Pulmonary artery endothelial cell (primary cell): ENCODE data around the gene REC114. TPM values are rescaled to one million over a fixed set of nuclear protein-coding genes. Genes with fewer than 3 reads are reported as not detected.
"Not testable (repeated sequence)": the region's sequence is repeated elsewhere in the genome, so short reads cannot be mapped to it uniquely, and the experiment has no call there.

Experiments used
- DNase-seq: peaks from one replicate; pipeline ENCODE4 v3.0.0-alpha.2; 2011; ENCODE audit warnings: low read depth, low spot score
- total RNA-seq: library from RNA; depleted of rRNA; stranded (reverse); fragments of >200 nt; gene quantifications from 2 replicates; pipeline ENCODE4 v1.2.3, GENCODE V29; 2014

The REC114 gene
- total RNA-seq, 1 donor from 2014 or later, result not detected

DNA sequence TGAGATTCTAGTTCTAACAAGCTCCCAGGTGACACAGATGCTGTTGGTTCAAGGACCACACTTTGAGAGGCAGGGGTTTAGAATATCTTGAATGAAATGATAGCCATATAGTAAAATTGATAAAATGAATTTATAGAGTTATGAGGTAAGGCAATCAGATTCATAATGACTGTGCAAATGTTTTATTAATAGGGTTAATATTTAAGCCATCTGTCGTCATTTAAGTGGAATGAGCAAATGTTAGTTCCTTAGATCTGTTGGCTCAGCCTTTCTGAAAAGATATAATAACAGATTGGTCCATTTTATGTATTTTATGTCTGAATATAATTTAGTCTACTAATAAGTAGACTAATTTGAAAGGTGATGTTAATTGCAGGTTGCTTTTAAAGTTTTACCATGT lies 12.9 kb downstream of the REC114 start:
- DNase-seq, result no peak

DNA sequence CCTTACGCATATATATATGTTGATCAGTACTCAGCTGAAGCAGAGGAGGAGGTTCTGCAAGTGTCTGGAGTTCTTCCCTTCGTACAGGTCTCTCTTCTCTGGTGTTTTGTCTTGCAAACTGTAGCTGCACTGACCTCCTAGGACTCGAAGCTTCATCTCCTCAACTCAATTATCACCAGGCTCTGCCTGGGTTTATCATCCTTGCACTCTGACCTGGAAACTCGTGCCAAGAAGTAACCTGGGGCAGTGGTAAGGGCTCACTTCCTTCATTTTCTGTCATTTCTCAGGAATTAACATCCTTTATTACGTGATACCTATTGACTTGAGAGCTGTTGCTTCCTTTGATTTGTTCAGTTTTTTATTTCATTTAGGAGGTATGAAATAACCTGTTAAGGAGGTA lies 14.4 kb downstream of the REC114 start:
- DNase-seq, result no peak

DNA sequence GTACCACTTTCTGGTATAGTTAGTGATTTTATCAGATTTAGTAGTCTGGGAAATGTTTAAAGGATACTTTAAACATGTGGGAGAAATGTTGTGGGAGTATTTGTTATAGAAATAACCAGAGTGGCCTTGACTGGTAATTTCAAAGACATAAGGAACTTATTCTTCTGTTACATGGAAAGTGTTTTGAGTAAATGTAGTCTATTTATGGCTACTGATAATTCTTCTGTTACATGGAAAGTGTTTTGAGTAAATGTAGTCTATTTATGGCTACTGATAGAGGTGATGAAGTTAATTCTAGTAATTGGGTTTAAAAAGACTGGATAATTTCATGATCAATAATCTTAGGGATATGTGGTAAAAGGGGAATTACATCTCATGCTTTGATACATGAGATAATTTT lies 17.7 kb downstream of the REC114 start:
- DNase-seq, result no peak

DNA sequence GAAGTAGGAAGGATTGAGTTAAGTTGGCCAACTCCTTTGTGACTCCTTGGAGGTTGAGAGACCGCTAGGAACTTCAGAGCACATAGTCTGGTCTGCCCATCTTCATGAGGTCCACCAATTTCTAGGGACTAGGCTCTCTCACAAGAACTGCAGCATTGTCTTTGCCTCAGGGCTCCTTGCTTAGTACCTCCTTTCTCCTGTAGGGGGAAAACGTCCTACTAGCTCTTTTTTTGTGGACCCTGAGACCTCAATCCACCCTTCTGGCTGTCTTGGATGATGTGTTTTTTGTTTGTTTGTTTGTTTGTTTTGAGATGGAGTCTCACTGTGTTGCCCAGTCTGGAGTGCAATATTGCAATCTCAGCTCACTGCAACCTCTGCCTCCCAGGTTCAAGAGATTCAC lies 21.6 kb downstream of the REC114 start:
- DNase-seq, result no peak

DNA sequence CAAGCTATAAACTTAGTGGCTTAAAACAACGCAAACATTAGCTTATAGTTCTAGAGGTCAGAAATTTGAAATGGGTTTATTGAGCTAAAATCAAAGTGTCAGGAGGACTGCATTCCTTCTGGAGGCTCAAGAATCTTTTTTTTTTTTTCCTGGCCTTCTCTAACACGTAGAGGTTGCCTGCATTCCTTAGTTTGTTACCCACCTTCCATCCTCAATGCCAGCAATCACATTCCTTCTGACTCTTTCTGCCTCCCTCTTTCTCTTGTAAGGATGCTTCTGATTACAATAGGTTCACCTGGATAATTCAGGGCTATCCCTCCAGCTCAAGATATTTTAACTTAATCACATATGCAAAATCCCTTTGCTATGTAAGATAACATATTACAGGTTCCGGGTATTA lies 24.8 kb downstream of the REC114 start:
- DNase-seq, result no peak

DNA sequence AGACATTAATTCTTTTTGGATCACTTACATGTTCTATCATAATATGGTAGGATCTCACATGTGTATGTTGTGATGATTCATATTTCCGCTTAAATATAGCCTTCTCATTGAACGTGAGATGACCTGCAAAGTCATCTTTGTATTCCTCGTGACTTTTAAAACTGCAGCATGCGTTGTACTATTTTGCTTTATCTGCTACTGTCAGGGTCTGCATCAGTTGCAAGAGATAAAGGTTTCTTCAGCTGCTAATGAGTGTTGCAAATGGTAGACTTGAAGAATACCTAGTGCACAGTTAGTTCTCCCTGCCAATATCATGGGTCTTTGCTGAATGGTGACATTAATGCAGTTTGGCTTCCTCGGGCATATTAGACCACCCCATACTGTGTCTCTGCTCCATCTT lies 31.8 kb downstream of the REC114 start:
- DNase-seq, result no peak

DNA sequence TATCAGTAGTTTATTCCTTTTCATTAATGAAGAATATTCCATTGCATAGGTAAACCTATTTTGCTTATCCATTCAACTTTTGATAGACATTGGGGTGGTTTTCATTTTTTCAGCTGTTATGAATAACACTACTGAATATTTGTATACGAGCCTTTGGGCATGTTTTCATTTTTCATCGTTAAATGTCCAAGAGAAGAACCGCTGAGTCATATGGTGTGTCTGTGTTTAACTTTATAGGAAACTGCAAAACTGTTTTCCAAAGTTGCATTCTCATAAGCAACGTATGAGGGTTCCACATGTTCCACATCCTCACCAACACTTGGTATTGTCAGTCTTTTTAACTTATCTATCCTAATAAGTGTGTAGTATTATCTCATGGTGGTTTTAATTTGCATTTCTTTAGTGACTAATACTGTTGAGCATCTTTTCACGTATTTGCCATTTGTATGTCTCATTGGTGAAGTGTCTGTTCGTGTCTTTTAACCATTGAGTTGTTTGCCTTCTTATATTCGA lies 33.8 kb downstream of the REC114 start:
- no peak for DNase-seq

DNA sequence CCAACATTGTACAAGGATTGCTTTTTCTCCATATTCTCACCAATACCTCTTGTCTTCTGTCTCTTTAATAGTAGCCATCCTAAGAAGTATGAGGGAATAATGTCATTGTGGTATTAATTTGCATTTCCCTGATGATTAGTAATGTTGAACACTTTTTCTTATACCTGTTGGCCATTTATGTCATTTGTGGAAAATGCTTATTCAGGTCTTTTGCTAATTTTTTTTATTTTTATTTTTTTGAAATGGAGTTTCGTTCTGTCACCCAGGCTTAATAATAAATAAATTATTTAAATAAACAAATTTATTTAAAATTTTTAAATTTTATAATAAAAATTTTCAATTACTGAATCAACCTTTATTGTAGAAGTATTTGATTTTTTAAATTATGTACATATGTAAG lies 37.1 kb downstream of the REC114 start:
- DNase-seq, result no peak

DNA sequence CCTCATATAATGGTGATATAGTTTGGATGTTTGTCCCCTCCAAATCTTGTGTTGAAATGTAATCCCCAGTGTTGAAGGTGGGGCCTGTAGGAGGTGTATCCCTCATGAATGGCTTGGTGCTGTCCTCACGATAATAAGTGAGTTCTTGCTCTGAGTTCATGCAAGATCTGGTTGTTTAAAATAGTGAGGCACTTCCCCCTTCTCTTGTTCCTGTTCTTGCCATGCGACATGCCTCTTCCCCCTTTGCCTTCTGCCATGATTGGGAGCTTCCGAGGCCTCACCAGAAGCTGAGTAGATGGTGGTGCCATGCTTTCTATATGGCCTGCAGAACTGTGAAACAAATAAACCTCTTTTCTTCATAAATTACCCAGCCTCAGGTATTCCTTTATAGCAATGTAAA lies 39.2 kb downstream of the REC114 start:
- DNase-seq, result no peak

DNA sequence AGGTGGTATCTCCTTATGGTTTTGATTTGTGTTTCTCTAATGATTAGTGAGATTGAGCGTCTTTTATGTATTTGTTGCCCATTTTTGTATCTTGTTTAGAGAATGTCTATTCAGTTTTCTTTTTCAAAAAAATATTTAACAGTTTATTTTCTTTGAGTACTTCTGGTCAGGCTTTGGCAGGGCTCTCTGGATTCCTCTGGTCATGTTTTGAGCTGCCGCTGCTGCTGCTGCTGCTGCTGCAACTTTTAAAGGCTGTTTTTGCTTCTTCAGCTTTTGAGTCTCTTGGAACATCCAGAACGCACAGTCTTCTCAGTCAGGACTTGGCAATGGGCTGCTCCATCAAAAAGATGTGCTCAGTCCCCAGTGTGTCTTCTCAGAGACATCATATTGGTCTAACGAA lies 40.1 kb downstream of the REC114 start:
- DNase-seq, result no peak

DNA sequence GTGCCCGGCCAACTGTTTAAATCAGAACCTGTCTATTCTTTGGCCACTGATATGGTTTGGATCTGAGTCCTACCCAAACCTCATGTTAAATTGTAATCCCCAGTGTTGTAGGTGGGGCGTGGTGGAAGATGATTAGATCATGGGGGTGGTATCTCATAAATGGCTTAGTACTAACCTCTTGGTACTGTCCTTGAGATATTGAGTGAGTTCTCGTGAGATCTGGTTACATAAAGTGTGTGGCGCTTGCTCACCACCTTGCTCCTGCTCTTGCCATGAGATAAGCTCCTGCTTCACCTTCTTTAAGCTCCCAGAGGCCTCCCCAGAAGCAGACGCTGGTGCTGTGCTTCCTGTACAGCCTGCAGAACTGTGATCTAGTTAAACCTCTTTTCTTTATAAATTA lies 42.4 kb downstream of the REC114 start:
- no peak for DNase-seq

DNA sequence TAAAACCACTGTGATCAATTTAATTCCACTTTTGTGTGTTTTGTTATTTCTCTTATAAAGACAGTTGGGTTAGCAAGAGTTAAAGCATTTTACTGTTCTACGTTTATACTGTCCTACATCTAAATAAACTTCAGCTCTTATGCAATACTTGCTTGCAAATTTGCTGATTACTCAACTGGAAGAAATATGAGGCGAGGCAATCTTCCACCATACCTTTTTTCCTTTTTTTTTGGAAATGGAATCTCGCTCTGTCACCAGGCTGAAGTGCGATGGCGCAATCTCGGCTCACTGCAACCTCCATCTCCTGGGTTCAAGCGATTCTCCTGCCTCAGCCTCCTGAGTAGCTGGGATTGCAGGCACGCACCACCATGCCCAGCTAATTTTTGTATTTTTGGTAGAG lies 42.9 kb downstream of the REC114 start:
- not testable (repeated sequence) for DNase-seq

DNA sequence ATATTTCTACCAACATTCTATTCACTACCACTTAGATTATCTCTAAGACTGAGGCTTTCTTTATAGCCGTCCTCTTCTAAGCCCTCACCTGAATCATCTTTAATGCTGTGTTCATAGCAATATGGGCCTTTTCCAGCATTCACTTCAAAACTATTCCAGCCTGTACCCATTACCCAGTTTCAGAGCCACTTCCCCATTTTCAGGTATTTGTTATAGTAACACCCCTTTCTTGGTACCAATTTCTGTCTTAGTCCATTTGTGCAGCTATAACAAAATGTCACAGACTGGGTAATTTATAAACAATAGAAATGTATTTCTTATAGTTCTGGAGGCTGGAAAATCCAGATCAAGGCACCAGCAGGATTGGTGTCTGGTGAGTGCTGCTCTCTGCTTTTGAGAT lies 45.7 kb downstream of the REC114 start:
- DNase-seq, result no peak

DNA sequence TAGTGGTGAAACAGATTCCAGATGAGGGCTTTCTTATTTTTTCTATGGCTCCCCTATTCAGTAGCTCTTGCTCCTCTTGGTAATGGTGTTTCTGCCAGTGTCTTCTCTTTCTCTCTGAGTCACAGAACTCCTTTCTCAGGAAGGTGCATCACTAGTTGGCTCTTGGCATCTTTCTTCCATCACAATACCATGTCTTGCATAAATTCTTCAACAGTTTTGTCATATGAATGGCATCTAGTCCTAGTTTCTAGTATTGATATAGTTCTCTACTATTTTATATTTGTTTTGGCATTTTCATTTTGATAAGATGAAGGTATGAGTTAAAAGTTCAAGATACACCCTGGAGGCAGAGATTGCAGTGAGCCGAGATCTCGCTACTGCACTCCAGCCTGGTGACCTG lies 51.0 kb downstream of the REC114 start:
- DNase-seq, result no peak

DNA sequence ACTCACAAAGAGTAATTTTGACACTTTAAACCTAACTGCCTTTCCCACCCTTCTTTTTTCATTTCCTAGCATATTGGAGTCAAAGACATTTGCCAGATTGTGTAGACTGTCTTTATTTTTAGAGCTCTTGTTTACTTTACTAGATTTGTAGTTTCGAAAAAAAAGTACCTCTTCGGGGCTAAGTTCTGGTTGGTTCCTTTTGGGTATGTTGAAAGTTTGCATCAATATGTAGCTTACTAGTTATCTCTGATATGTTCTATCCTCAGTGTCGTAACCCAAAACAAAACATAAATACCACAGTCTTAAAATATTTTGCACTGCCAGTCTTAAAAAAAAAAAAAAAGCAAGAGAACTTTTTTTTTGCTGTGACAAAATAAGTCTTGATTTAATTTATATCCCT lies 52.2 kb downstream of the REC114 start:
- no peak for DNase-seq

DNA sequence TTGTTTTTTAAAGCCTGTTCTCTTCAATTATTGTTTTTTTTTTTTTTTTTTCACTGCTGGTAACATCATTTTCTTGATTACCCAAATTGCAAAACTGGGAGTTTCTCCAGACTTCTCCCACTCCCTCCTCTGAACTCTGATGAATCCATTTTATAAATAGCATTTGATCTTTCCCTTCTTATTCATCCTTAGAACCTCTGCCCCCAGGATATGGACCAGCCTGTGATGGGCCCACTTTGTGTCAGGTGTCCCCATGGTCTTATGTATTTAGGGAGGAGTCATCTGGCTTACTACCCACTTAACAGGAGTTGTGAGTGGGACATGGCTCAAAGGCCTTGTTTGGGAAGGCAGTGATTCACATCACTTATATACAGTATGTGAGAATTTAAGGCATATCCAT lies 57.7 kb downstream of the REC114 start:
- no peak for DNase-seq

DNA sequence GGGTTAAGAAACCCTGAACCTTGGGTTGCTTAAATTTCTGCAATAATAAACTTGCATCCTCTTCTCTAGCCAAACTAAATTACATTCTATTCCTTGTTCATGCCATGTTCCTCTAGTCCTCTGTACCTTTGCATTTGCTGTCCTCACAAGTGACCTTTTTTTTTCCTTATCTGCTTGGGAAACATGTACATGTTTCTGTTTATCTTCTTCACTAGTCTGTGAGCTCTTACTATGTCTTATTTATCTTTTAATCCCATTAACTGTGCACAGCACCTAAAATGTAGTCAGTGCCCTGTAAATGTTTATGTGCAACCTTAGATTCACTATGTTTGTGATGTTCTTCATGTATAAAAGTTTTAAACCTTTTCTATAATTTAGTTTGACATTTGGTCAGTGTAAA lies 61.9 kb downstream of the REC114 start:
- DNase-seq, result no peak

DNA sequence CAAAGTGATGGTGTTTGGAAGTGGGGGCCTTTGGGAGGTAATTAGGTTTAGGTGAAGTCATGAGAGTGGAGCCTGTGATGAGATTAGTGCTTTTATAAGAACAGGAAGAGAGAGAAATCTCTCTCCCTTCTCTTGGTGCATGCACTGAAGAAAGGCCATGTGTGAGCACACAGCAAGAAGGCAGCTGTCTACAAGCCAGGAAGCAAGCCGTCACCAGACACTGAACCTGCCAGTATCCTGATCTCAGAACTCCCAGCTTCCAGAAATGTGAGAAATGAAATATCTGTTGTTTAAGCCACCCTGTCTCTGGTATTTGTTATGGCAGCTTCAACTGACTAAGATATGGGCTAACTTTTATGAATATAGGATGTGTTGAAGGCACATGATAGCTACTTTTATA lies 72.6 kb downstream of the REC114 start:
- no peak for DNase-seq

DNA sequence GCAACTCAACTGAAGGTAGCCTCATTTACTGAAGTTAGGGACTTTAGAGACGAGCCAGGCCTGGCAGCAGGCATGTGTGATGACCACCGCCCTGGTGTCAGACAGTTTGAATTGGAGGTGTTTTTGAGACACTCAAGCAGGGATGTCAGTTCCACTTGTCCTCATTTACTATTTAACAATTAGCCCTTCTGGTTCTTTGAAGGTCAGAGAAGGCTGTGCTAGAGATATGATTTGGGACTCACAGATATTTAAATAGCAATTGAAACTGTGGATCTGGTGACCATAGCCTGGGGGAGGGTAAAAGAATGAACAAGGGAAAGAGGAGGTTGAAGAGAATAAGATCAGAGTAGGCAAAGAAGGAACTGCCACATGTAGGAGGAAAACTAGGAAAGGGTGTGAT lies 74.6 kb downstream of the REC114 start:
- no peak for DNase-seq

DNA sequence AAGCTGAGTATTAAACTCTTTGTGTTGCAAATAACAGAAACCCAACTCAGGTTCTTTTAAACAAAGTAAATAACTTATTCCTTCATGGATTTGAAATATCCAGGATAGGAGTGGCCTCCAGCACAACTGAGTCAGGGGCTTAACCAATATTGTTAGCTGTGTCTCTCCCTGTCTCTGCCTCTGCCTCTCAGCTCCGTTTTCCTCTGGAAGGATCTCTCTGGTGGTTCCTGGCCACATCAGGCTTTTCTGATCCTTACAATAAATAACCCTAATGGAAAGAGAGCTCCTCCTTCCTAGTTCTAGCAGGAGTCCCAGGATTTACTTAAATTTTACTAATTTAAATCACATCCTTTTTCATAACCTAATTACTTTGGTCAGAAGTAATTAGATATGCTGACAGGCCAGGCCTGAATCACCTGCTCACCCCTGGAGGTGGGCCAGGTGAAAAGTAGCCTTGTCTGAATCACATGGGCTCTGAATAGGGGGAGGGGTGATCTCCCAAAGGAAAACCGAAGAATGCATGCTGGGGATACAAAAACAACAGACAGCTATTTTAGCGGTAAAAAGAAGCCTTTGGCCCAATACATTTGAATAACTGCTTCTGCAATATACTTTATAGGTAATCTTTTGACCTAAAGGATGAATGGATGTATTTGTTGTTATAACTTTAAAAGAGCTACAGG lies 75.4 kb downstream of the REC114 start:
- DNase-seq, result no peak

DNA sequence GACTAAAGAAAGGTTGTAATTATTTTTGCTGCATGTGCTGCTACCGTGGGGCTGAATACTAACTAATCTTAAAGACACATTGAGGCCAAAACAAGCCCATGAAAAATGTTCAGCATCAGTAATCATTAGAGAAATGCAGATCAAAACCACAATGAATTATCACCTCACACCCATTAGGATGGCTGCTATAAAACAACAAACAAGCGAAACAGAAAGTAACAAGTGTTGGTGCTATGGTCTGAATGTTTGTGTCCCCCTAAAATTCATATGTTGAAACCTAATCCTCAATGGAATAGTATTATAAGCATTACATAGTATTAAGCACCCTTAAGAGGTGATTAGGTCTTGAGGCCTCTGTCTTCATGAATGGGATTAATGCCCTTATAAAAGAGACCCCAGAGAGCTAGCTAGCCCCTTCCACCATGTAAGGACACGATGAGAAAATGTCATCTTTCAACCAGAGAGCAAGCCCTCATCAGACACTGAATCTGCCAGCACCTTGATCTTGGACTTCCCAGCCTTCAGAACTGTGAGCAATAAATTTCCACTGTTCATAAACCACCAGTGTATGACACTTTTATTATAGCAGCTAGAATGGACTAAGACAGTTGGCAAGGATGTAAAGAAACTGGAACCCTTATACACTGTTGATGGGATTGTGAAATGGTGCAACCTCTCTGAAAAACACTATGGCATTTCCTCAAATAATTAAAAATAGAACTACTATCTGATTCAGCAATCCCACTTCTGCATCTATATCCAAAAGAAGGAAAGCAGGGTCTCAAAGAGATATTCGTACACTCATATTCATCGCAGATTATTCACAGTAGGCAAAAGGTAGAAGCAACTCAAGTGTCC lies 76.1 kb downstream of the REC114 start:
- no peak for DNase-seq

DNA sequence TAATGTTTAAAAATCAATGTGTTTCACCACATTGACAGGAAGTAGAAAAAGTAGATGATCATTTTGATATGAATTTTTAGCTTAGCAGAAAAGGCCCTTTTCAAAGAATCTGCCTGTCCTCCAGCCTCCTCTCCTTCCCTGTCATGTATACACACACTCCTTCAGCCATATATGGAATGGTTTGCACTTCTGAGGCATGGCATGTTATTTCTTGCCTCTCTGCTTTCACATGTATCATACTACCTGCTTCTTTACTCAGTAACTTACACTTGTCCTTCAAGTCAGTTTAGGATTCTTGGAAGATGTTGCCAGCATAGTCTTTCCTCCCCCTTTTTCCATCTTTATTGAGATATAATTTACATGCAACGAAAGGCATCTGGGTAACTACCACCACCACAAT lies 79.0 kb downstream of the REC114 start:
- DNase-seq, result no peak

DNA sequence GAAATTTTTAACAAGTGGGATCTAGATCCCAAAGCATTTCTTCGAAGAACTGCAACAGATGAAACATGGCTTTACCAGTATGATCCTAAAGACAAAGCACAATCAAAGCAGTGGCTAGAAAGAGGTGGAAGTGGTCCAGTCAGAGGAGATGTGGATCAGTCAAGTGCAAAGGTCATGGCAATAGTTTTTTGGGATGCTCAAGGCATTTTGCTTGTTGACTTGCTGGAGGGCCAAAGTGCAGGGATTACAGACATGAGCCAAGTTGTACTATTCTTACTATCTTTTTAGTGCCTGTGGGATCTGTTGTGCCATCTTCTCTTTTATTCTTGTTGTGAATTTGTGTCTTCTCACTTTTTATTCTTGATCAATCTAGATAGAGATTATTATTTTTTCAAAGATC lies 82.0 kb downstream of the REC114 start:
- no peak for DNase-seq
